Measurements from ENCODE around the gene CHRNA4.
"Not testable (repeated sequence)": the region's sequence is repeated elsewhere in the genome, so short reads cannot be mapped to it uniquely, and the experiment has no call there.

The CHRNA4 gene

GRCh38 chr20:63337786-63338420, 23.2 kb downstream of the CHRNA4 start:
- no peak overlapping the region for H3K4me3 ChIP-seq (ENCODE audit: low read depth, low read length)
- DNase-seq (ENCODE audit: low read depth), result no peak
- no peak for TF ChIP-seq CTCF (IDR thresholded peaks at IDR 0.05; ENCODE audit: control insufficient read depth, extremely low read depth, insufficient read depth)

GRCh38 chr20:63336232-63336752, 24.9 kb downstream of the CHRNA4 start:
- no peak for TF ChIP-seq CTCF (IDR thresholded peaks at IDR 0.05; ENCODE audit: control insufficient read depth, extremely low read depth, insufficient read depth)
- H3K4me3 ChIP-seq (ENCODE audit: low read depth, low read length), result no peak overlapping the region
- no peak for DNase-seq (ENCODE audit: low read depth)

DNA sequence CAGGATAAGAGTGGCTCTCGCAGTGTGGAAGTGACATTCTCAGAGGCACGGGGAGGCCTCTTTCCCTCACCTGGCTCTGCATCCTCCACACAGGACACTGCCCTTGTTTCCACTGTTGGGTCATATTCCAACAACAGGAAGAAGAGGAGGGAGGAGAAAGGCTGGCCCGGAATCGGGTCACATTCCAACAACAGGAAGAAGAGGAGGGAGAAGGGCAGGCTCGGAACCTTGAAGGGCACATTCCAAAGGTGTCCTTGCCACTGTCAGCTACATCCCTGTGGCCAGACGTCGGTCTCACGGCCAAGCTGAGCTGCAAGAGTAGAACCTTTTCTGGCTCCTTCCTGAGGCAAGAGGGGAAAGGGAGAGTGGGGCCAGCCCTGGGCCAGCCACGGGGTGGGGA, 25.4 kb downstream of the CHRNA4 start:
- no peak for TF ChIP-seq CTCF (IDR thresholded peaks at IDR 0.05; ENCODE audit: control insufficient read depth, extremely low read depth, insufficient read depth)
- no peak for DNase-seq (ENCODE audit: low read depth)
- H3K4me3 ChIP-seq (ENCODE audit: low read depth, low read length), result no peak overlapping the region

DNA sequence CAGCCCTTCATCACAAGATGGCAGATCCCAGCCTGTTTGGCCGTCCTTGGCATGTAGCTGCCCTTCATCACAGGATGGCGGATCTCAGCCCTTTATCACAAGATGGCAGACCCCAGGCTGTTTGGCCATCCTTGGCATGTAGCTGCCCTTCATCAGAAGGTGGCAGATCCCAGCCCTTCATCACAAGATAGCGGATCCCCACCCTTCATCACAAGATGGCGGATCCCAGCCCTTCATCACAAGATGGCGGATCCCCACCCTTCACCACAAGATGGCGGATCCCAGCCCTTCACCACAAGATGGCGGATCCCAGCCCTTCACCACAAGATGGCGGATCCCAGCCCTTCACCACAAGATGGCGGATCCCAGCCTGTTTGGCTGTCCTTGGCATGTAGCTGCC, 26.1 kb downstream of the CHRNA4 start:
- not testable (repeated sequence) for H3K4me3 ChIP-seq (ENCODE audit: low read depth, low read length); DNase-seq (ENCODE audit: low read depth)

DNA sequence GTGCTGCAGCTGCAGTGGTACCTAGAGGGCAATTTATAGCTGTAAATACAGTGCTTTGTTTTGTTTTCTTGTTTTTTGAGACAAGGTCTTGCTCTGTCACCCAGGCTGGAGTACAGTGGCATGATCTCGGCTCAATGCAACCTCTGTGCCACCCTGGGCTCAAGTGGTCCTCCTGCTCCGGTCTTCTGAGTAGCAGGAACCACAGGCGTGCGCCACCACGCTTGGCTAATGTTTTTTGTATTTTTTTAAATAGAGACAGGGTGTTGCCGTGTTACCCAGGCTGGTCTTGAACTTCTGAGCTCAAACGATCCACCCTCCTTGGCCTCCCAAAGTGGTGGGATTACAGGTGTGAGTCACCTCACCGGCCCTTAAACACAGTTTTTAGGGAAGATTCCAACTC, 26.8 kb downstream of the CHRNA4 start:
- no peak for TF ChIP-seq CTCF (IDR thresholded peaks at IDR 0.05; ENCODE audit: control insufficient read depth, extremely low read depth, insufficient read depth)
- DNase-seq (ENCODE audit: low read depth), result no peak
- no peak overlapping the region for H3K4me3 ChIP-seq (ENCODE audit: low read depth, low read length)

- no peak for TF ChIP-seq CTCF (IDR thresholded peaks at IDR 0.05; ENCODE audit: control insufficient read depth, extremely low read depth, insufficient read depth)
- no peak overlapping the region for H3K4me3 ChIP-seq (ENCODE audit: low read depth, low read length)
- DNase-seq (ENCODE audit: low read depth), result no peak
Observed at GRCh38 chr20:63333241-63333836, 27.8 kb downstream of the CHRNA4 start.

DNA sequence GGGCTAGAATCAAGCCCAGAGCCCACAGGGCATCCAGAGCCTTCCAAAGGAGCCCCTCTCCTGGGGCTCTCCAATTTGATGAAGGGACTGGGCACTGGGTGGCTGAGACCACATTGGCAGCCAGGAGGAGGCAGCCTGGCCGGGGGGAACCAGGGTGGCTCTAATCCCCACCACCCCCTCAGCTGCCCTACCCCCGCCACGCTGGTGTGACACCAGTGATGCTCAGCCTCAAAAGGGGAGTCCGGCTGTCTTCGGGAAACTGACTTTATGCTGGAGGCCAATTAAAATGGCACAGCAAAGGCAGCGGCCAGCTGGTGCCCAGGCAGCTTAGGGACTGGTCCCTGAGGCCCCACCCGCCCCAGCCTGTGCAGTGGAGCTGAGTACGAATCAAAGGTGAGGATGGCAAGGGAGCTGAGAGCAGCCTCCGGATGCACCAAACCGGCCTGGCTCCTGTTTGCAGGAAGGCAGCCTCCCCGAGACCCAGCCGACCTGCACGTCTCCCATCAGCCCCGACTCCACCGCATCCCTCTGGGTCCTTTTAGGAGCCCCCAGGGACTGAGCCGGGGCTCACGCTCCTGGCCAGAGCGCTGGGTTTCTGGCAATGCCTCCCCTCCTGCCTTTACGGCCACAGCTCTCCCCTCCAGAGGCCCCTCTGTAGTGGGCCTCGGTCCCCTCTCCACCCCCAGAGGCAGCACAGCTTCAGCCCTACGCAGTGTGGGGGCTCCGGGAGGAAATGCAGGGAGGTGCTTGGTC, 28.5 kb downstream of the CHRNA4 start:
- no peak for TF ChIP-seq CTCF (IDR thresholded peaks at IDR 0.05; ENCODE audit: control insufficient read depth, extremely low read depth, insufficient read depth)
- no peak overlapping the region for H3K4me3 ChIP-seq (ENCODE audit: low read depth, low read length)
- no peak for DNase-seq (ENCODE audit: low read depth)

All from LNCaP clone FGC (cell line).